Neural progenitor cell (in vitro differentiated cells): ENCODE data around the gene FMNL2. TPM values are rescaled to one million over a fixed set of nuclear protein-coding genes. Genes with fewer than 3 reads are reported as not detected.

Experiments
- DNase-seq: peaks from one replicate; pipeline ENCODE4 v3.0.0-alpha.2; 2016; ENCODE audit warnings: low spot score
- H2AFZ ChIP-seq: fragments of 200-600 bp; sonication (generic); replicated peaks from 2 replicates; pipeline ENCODE4 v1.6.1; 2016; ENCODE audit warnings: antibody characterized with exemption
- H3F3A ChIP-seq: fragments of 200-600 bp; sonication (generic); 2 replicates; pipeline ENCODE4 v1.6.1; 2016; ENCODE audit warnings: antibody characterized with exemption, low read depth
- H3K27ac ChIP-seq: fragments of 200-600 bp; sonication (generic); 2 replicates; pipeline ENCODE4 v1.5.1; 2016; ENCODE audit warnings: mild to moderate bottlenecking
- H3K27me3 ChIP-seq: fragments of 200-600 bp; sonication (generic); 2 replicates; pipeline ENCODE4 v1.6.1; 2016; ENCODE audit warnings: mild to moderate bottlenecking, moderate library complexity
- H3K36me3 ChIP-seq: fragments of 200-600 bp; sonication (generic); 2 replicates; pipeline ENCODE4 v1.5.1; 2016
- H3K4me1 ChIP-seq: fragments of 200-600 bp; sonication (generic); 2 replicates; pipeline ENCODE4 v1.6.1; 2016; ENCODE audit warnings: mixed run types
- H3K4me2 ChIP-seq: fragments of 200-600 bp; sonication (generic); 2 replicates; pipeline ENCODE4 v1.6.1; 2016
- H3K4me3 ChIP-seq: fragments of 200-600 bp; sonication (generic); 2 replicates; pipeline ENCODE4 v1.5.1; 2016
- H3K79me2 ChIP-seq: fragments of 200-600 bp; sonication (generic); 2 replicates; pipeline ENCODE4 v1.6.1; 2016; ENCODE audit warnings: low read depth
- H3K9ac ChIP-seq: fragments of 200-600 bp; sonication (generic); 2 replicates; pipeline ENCODE4 v1.6.1; 2016
- H3K9me3 ChIP-seq: fragments of 200-600 bp; sonication (generic); 2 replicates; pipeline ENCODE4 v1.5.1; 2016; ENCODE audit warnings: low read depth
- H4K20me1 ChIP-seq: fragments of 200-600 bp; sonication (generic); 2 replicates; pipeline ENCODE4 v1.6.1; 2016; ENCODE audit warnings: low read depth
- H3K27ac Mint-ChIP-seq: 3 replicates; pipeline ENCODE4 v1.8.0; 2021; ENCODE audit warnings: mixed read lengths
- H3K27me3 Mint-ChIP-seq: 2 replicates; pipeline ENCODE4 v1.8.0; 2022; ENCODE audit warnings: low read depth, mild to moderate bottlenecking, inconsistent platforms, moderate library complexity, mixed read lengths; ENCODE audit not compliant: insufficient read depth
- H3K36me3 Mint-ChIP-seq: 3 replicates; pipeline ENCODE4 v1.8.0; 2021; ENCODE audit warnings: mixed read lengths
- H3K4me1 Mint-ChIP-seq: 3 replicates; pipeline ENCODE4 v1.8.0; 2021; ENCODE audit warnings: mixed read lengths
- H3K4me3 Mint-ChIP-seq: 3 replicates; pipeline ENCODE4 v1.8.0; 2021; ENCODE audit warnings: mild to moderate bottlenecking, moderate library complexity, mixed read lengths
- H3K9me3 Mint-ChIP-seq: 3 replicates; pipeline ENCODE4 v1.8.0; 2020; ENCODE audit warnings: mixed read lengths
- EZH2 ChIP-seq: fragments of 200-600 bp; sonication (generic); IDR thresholded peaks from 2 replicates; pipeline ENCODE4 v1.6.1; 2017; ENCODE audit warnings: antibody characterized with exemption, mild to moderate bottlenecking, moderate library complexity
- EZH2phosphoT487 ChIP-seq: fragments of 200-600 bp; sonication (generic); IDR thresholded peaks from 2 replicates; pipeline ENCODE4 v1.6.1; 2017; ENCODE audit warnings: antibody characterized with exemption
- total RNA-seq: library from RNA; depleted of rRNA; stranded (reverse); fragments of >200 nt; gene quantifications from 2 replicates; pipeline ENCODE4 v1.2.3, GENCODE V29; 2015; ENCODE audit warnings: low replicate concordance
- TF ChIP-seq, protein P1 (sequence below): fragments of 200-600 bp; sonication (generic); IDR thresholded peaks from 2 replicates; pipeline ENCODE4 v1.5.1; 2017; ENCODE audit warnings: antibody characterized with exemption, mild to moderate bottlenecking

FMNL2 gene
- total RNA-seq, 1 donor from 2014 or later: 99.7 TPM

DNA sequence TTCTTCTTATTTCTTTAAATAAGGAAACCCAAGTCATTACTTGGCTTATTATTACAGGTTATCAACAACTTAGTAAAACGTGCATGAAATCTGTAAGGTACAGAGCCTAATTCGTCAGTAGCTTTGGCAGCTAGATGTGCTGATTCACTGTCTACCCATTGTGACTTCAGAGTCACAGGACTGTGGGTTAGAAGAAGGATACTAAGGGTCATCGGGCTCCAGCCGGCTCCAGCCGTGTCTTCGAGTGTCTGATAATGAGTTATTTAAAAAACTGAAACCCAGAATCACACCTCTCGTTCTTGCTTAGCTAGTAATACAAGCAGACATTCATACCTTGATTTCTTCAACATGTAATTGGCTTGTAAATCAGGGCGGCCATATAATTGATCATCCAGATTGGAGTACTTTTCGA, 170.5 kb downstream of the FMNL2 start:
- Histone ChIP-seq H3K36me3 (no peaks in the 10 kb centered on the region), H3K4me1 (peaks cover 5% of the 10 kb centered on the region), H3K9me3 (no peaks in the 10 kb centered on the region), H3K79me2 (peaks cover 89% of the 10 kb centered on the region), H3K27me3 (no peaks in the 10 kb centered on the region), H3F3A (no peaks in the 10 kb centered on the region), H4K20me1 (peaks cover 34% of the 10 kb centered on the region), H3K9ac (no peak overlapping the region), H3K4me3 (no peak overlapping the region), H3K27ac (no peak overlapping the region), H2AFZ (no peak overlapping the region), H3K4me2 (no peak overlapping the region)
- Mint-ChIP-seq H3K36me3 (peaks cover 21% of the 10 kb centered on the region), H3K27me3 (peaks cover 5% of the 10 kb centered on the region), H3K4me1 (peaks cover 10% of the 10 kb centered on the region), H3K9me3 (peaks cover 20% of the 10 kb centered on the region), H3K4me3 (no peak overlapping the region), H3K27ac (no peak overlapping the region)
- DNase-seq: no peak
- TF ChIP-seq, protein P1, sequence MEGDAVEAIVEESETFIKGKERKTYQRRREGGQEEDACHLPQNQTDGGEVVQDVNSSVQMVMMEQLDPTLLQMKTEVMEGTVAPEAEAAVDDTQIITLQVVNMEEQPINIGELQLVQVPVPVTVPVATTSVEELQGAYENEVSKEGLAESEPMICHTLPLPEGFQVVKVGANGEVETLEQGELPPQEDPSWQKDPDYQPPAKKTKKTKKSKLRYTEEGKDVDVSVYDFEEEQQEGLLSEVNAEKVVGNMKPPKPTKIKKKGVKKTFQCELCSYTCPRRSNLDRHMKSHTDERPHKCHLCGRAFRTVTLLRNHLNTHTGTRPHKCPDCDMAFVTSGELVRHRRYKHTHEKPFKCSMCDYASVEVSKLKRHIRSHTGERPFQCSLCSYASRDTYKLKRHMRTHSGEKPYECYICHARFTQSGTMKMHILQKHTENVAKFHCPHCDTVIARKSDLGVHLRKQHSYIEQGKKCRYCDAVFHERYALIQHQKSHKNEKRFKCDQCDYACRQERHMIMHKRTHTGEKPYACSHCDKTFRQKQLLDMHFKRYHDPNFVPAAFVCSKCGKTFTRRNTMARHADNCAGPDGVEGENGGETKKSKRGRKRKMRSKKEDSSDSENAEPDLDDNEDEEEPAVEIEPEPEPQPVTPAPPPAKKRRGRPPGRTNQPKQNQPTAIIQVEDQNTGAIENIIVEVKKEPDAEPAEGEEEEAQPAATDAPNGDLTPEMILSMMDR: no peak
- TF ChIP-seq EZH2phosphoT487: no peak

DNA sequence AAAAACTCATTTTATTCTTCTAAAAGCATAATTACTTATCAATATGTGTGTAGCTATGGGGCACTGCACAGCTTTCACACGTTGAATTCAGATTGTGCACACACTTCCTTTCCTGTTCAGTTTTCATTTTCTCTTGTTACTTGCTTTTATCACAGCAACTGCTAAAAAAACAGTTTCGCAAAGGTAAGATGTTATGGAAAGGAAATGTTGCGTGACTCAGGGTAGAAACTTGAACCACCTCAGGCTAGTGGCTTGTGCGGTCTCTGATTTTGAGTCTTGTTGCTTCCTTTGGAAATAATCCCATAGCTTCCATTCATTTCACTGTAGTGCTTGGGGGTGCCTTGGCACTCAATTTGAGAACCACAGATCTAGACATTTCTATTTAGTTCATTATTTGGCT, 171.9 kb downstream of the FMNL2 start:
- no peaks in the 10 kb centered on the region for H3K27me3 ChIP-seq
- peaks cover 5% of the 10 kb centered on the region for H3K4me1 ChIP-seq
- H3K9me3 ChIP-seq: no peaks in the 10 kb centered on the region
- H4K20me1 ChIP-seq: peaks cover 33% of the 10 kb centered on the region
- no peak overlapping the region for H2AFZ ChIP-seq
- H3K4me2 ChIP-seq: no peak overlapping the region
- Mint-ChIP-seq H3K27me3 (peaks cover 5% of the 10 kb centered on the region), H3K4me1 (peaks cover 10% of the 10 kb centered on the region), H3K36me3 (peaks cover 21% of the 10 kb centered on the region), H3K9me3 (peaks cover 17% of the 10 kb centered on the region), H3K4me3 (no peak overlapping the region), H3K27ac (no peak overlapping the region)
- no peak overlapping the region for H3K27ac ChIP-seq
- no peaks in the 10 kb centered on the region for H3K36me3 ChIP-seq
- TF ChIP-seq, protein P1: no peak
- TF ChIP-seq EZH2 (no peak), EZH2phosphoT487 (no peak)
- H3K9ac ChIP-seq: no peak overlapping the region
- DNase-seq: no peak
- no peaks in the 10 kb centered on the region for H3F3A ChIP-seq
- H3K79me2 ChIP-seq: peaks cover 77% of the 10 kb centered on the region
- H3K4me3 ChIP-seq: no peak overlapping the region

DNA sequence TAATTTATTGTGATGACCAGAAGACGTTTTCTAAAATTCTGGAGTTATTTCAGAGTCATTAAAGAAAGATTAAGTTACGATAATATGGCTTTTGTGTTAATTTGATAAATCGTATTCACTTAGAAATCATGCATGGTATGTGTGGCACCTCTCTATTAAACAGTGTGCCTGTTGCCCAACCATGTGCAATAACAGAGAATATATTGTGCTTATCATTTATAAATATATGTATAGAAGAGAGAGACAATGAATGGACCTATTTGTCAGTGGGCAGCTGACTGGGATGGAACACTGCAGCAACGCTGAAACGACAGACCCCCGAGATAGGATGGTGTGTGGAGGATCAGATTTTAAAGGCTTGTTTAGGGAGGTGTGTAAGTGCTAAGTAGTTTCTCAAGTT, 172.9 kb downstream of the FMNL2 start:
- DNase-seq: no peak
- Histone ChIP-seq H3K27ac (no peak overlapping the region), H3K9ac (no peak overlapping the region), H2AFZ (no peak overlapping the region), H3F3A (no peaks in the 10 kb centered on the region), H3K4me2 (no peak overlapping the region), H3K27me3 (no peaks in the 10 kb centered on the region), H3K4me3 (no peak overlapping the region), H3K79me2 (peaks cover 83% of the 10 kb centered on the region), H3K4me1 (peaks cover 5% of the 10 kb centered on the region), H4K20me1 (peaks cover 38% of the 10 kb centered on the region), H3K9me3 (no peaks in the 10 kb centered on the region), H3K36me3 (no peaks in the 10 kb centered on the region)
- no peak overlapping the region for H3K4me3 Mint-ChIP-seq
- peaks cover 10% of the 10 kb centered on the region for H3K4me1 Mint-ChIP-seq
- TF ChIP-seq EZH2phosphoT487 (no peak), EZH2 (no peak)
- TF ChIP-seq, protein P1: no peak
- peaks cover 9% of the 10 kb centered on the region for H3K9me3 Mint-ChIP-seq
- H3K27ac Mint-ChIP-seq: no peak overlapping the region
- H3K36me3 Mint-ChIP-seq: peaks cover 14% of the 10 kb centered on the region
- H3K27me3 Mint-ChIP-seq: peaks cover 5% of the 10 kb centered on the region
